HepG2 (cell line): ENCODE results near the gene DIAPH1. TPM values are rescaled to one million over a fixed set of nuclear protein-coding genes. Genes with fewer than 3 reads are reported as not detected.

Experiments used
- ATAC-seq: fragments of 200-7000 bp; cut with Tn5 transposase; 3 replicates; pipeline ENCODE4 v1.9.1; 2020; ENCODE audit warnings: mild to moderate bottlenecking, moderate library complexity
- BruUV-seq: library from RNA; stranded (reverse); fragments of 400-500 nt; replicated peaks from 2 replicates; lab custom pipeline; 2021; lab: Mats Ljungman, UMichigan
- CTCF ChIA-PET: fragments of 300-600 bp; formaldehyde crosslinking; extraction: SDS; loops from one replicate; lab custom pipeline; 2021; ENCODE audit warnings: low total read pairs, inconsistent platforms, low intra/inter-chr PET ratio; lab: Yijun Ruan, JAX
- POLR2A ChIA-PET: fragments of 350-600 bp; sonication (Branson Sonifier 250); formaldehyde crosslinking; loops from one replicate; lab custom pipeline; 2020; ENCODE audit warnings: antibody characterized with exemption, inconsistent platforms; lab: Yijun Ruan, JAX
- DNase-seq: peaks from one replicate; pipeline ENCODE4 v3.0.0-alpha.2; 2015; ENCODE audit warnings: low spot score
- FAIRE-seq: peaks from 3 replicates; lab custom pipeline; 2011; peaks lifted over from hg19 to GRCh38; lab: Jason Lieb, UNC
- H2AFZ ChIP-seq: one replicate; pipeline ENCODE4 v1.6.1; 2011; ENCODE audit warnings: low read length, inconsistent platforms
- H3K27ac ChIP-seq: fragments of 300-600 bp; 3 replicates; pipeline ENCODE4 v1.8.0; 2011; ENCODE audit warnings: mixed run types, mild to moderate bottlenecking, mixed read lengths, low read length, inconsistent platforms; ENCODE audit not compliant: insufficient read depth; ENCODE audit errors: extremely low read length
- H3K27me3 ChIP-seq, 2 experiments: fragments of 200-600 bp in 1 of 2; 2 replicates in 1 of 2; 3 replicates in 1 of 2; pipeline versions ENCODE4 v1.6.0 to v1.8.0; 2011; ENCODE audit warnings: low read length in 2 of 2, mild to moderate bottlenecking in 2 of 2, moderate library complexity in 2 of 2, inconsistent platforms in 1 of 2; ENCODE audit not compliant: insufficient read depth in 2 of 2, control insufficient read depth in 1 of 2
- H3K36me3 ChIP-seq, 2 experiments: fragments of 200-600 bp in 1 of 2; replicated peaks in 1 of 2; 2 replicates in 1 of 2; 3 replicates in 1 of 2; pipeline versions ENCODE4 v1.5.1 to v1.8.0; 2011; ENCODE audit warnings: low read length in 2 of 2, inconsistent platforms in 1 of 2; ENCODE audit not compliant: insufficient read depth in 2 of 2, control insufficient read depth in 1 of 2
- H3K4me1 ChIP-seq: 2 replicates; pipeline ENCODE4 v1.5.1; 2012; ENCODE audit warnings: low read length, inconsistent platforms; ENCODE audit not compliant: insufficient read depth
- H3K4me2 ChIP-seq: 2 replicates; pipeline ENCODE4 v1.6.0; 2011; ENCODE audit warnings: low read depth, low read length, inconsistent platforms
- H3K4me3 ChIP-seq, 3 experiments: fragments of 200-600 bp in 1 of 3; sonication (generic), shearing (Covaris generic) in 1 of 3; replicated peaks in 1 of 3; 2 replicates each; pipeline ENCODE4 v1.5.1; 2011 to 2016; ENCODE audit warnings: low read length in 3 of 3, inconsistent platforms in 2 of 3, low read depth in 2 of 3, mild to moderate bottlenecking in 2 of 3, control low read depth in 1 of 3, mixed read lengths in 1 of 3; ENCODE audit not compliant: insufficient read depth in 1 of 3
- H3K79me2 ChIP-seq: one replicate; pipeline ENCODE4 v1.6.1; 2011; ENCODE audit warnings: low read length, inconsistent platforms; ENCODE audit not compliant: insufficient read depth
- H3K9ac ChIP-seq: 2 replicates; pipeline ENCODE4 v1.6.0; 2011; ENCODE audit warnings: mild to moderate bottlenecking, low read depth, low read length, inconsistent platforms; ENCODE audit not compliant: insufficient read depth
- H3K9me3 ChIP-seq: 2 replicates; pipeline ENCODE4 v1.5.1; 2012; ENCODE audit warnings: mild to moderate bottlenecking, low read length
- H4K20me1 ChIP-seq: 2 replicates; pipeline ENCODE4 v1.6.0; 2011; ENCODE audit warnings: inconsistent platforms, mild to moderate bottlenecking, low read length, moderate library complexity; ENCODE audit not compliant: insufficient read depth
- DR1 ChIP-seq: sonication (generic); formaldehyde crosslinking; IDR thresholded peaks from 2 replicates; pipeline ENCODE4 v1.8.0; 2021; ENCODE audit warnings: mild to moderate bottlenecking, missing genetic modification reagents, inconsistent platforms
- JUNB ChIP-seq: sonication (generic); formaldehyde crosslinking; IDR thresholded peaks from 2 replicates; pipeline ENCODE4 v1.8.0; 2022; ENCODE audit warnings: missing genetic modification reagents, mild to moderate bottlenecking, borderline replicate concordance
- POLR2A ChIP-seq, 2 experiments: IDR thresholded peaks; 2 replicates each; pipeline ENCODE4 v1.6.1; 2011; ENCODE audit warnings: low read depth in 2 of 2, low read length in 2 of 2, mild to moderate bottlenecking in 1 of 2, moderate library complexity in 1 of 2; ENCODE audit not compliant: insufficient read depth in 1 of 2
- REPIN1 ChIP-seq: sonication (generic); formaldehyde crosslinking; IDR thresholded peaks from 2 replicates; pipeline ENCODE4 v1.8.0; 2022; ENCODE audit warnings: missing genetic modification reagents, low read depth, mild to moderate bottlenecking, borderline replicate concordance
- SALL1 ChIP-seq: sonication (generic); formaldehyde crosslinking; IDR thresholded peaks from 2 replicates; pipeline ENCODE4 v1.8.0; 2022; ENCODE audit warnings: mild to moderate bottlenecking, missing genetic modification reagents
- ZNF770 ChIP-seq: sonication (generic); formaldehyde crosslinking; IDR thresholded peaks from 2 replicates; pipeline ENCODE4 v1.5.0; 2020; ENCODE audit warnings: mild to moderate bottlenecking, missing genetic modification reagents
- ZNF792 ChIP-seq: IDR thresholded peaks from 2 replicates; pipeline ENCODE4 v1.6.1; 2016
- ZSCAN30 ChIP-seq: sonication (generic); formaldehyde crosslinking; IDR thresholded peaks from 2 replicates; pipeline ENCODE4 v1.5.0; 2020; ENCODE audit warnings: mild to moderate bottlenecking, missing genetic modification reagents
- WGBS: methylation state at CpG from one replicate; pipeline ENCODE4 v1.1.6; 2017; ENCODE audit warnings: low lambda C conversion rate; 5-methylcytosine and 5-hydroxymethylcytosine counted together
- in situ Hi-C: cut with HindIII; loops from 2 replicates; pipeline ENCODE4 v1.10.0; 2017; ENCODE audit warnings: low pct_unique_long_range_greater_than_20kb; ENCODE audit not compliant: extremely low pct_ligation_motif_present
- intact Hi-C: fragments of 100-400 bp; cut with micrococcal nuclease; formaldehyde crosslinking; loops from one replicate; pipeline ENCODE4 v1.10.0; 2022; ENCODE audit not compliant: unreplicated experiment
- polyA plus RNA-seq, 8 experiments: library from polyadenylated mRNA; depleted of rRNA in 3 of 8; stranded (reverse) in 7 of 8; unstranded in 1 of 8; fragments of >200 nt; fragmentation: Illumina TruSeq in 4 of 8; extraction: Trizol in 4 of 8; gene quantifications; 2 replicates each; pipeline versions ENCODE4 v1.2.1 to v1.2.3, GENCODE V29; 2011 to 2016; ENCODE audit warnings: low read depth in 4 of 8, missing spikeins in 1 of 8, mixed read lengths in 1 of 8; ENCODE audit not compliant: insufficient read depth in 1 of 8
- total RNA-seq, 5 experiments: library from RNA; depleted of rRNA; stranded (reverse); fragments of >200 nt; fragmentation: Illumina TruSeq; extraction: Trizol; gene quantifications; 2 replicates each; pipeline ENCODE4 v1.2.3, GENCODE V29; 2016; ENCODE audit warnings: low read depth in 1 of 5
- TF ChIP-seq, protein P1 (sequence below): sonication (generic); formaldehyde crosslinking; IDR thresholded peaks from 2 replicates; pipeline ENCODE4 v1.4.0; 2020; ENCODE audit warnings: missing genetic modification reagents
- TF ChIP-seq, protein P2 (sequence below): IDR thresholded peaks from 2 replicates; pipeline ENCODE4 v1.6.1; 2012; ENCODE audit warnings: inconsistent platforms
- TF ChIP-seq, protein P3 (sequence below): sonication (generic); formaldehyde crosslinking; IDR thresholded peaks from 2 replicates; pipeline ENCODE4 v1.4.0; 2020; ENCODE audit warnings: mild to moderate bottlenecking, missing genetic modification reagents
- TF ChIP-seq, protein P4 (sequence below): sonication (generic); formaldehyde crosslinking; IDR thresholded peaks from 2 replicates; pipeline ENCODE4 v1.4.0; 2020; ENCODE audit warnings: missing genetic modification reagents, borderline replicate concordance
- TF ChIP-seq, protein P5 (sequence below): sonication (generic); formaldehyde crosslinking; IDR thresholded peaks from 2 replicates; pipeline ENCODE4 v1.4.0; 2020; ENCODE audit warnings: missing genetic modification reagents, borderline replicate concordance

The DIAPH1 gene
- total and polyA plus RNA-seq, 2 of the 13 experiments (the other 11 are each of a cell fraction or from before 2014, with no cell fraction given) = 25.1 to 33.9 TPM

DNA sequence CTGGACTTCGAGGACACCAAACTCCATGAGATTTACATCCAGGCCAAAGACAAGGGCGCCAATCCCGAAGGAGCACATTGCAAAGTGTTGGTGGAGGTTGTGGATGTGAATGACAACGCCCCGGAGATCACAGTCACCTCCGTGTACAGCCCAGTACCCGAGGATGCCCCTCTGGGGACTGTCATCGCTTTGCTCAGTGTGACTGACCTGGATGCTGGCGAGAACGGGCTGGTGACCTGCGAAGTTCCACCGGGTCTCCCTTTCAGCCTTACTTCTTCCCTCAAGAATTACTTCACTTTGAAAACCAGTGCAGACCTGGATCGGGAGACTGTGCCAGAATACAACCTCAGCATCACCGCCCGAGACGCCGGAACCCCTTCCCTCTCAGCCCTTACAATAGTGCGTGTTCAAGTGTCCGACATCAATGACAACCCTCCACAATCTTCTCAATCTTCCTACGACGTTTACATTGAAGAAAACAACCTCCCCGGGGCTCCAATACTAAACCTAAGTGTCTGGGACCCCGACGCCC, 141.7 kb downstream of the DIAPH1 start:
- TF ChIP-seq JUNB (CRISPR knock-in tag) (no peak), ZSCAN30 (CRISPR knock-in tag) (no peak), POLR2A (IDR thresholded peaks at IDR 0.05; ENCODE audit: insufficient read depth in 1 of 2, low read depth in 2 of 2, low read length in 2 of 2) (no peak), SALL1 (CRISPR knock-in tag) (no peak), ZNF770 (CRISPR knock-in tag) (no peak), REPIN1 (CRISPR knock-in tag) (no peak), DR1 (no peak), ZNF792 (CRISPR knock-in tag) (no peak)
- TF ChIP-seq, protein P1, sequence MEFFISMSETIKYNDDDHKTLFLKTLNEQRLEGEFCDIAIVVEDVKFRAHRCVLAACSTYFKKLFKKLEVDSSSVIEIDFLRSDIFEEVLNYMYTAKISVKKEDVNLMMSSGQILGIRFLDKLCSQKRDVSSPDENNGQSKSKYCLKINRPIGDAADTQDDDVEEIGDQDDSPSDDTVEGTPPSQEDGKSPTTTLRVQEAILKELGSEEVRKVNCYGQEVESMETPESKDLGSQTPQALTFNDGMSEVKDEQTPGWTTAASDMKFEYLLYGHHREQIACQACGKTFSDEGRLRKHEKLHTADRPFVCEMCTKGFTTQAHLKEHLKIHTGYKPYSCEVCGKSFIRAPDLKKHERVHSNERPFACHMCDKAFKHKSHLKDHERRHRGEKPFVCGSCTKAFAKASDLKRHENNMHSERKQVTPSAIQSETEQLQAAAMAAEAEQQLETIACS (CRISPR knock-in tag) = no peak
- TF ChIP-seq, protein P2, sequence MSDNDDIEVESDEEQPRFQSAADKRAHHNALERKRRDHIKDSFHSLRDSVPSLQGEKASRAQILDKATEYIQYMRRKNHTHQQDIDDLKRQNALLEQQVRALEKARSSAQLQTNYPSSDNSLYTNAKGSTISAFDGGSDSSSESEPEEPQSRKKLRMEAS = no peak
- TF ChIP-seq, protein P3, sequence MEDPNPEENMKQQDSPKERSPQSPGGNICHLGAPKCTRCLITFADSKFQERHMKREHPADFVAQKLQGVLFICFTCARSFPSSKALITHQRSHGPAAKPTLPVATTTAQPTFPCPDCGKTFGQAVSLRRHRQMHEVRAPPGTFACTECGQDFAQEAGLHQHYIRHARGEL (CRISPR knock-in tag) = no peak
- TF ChIP-seq, protein P4, sequence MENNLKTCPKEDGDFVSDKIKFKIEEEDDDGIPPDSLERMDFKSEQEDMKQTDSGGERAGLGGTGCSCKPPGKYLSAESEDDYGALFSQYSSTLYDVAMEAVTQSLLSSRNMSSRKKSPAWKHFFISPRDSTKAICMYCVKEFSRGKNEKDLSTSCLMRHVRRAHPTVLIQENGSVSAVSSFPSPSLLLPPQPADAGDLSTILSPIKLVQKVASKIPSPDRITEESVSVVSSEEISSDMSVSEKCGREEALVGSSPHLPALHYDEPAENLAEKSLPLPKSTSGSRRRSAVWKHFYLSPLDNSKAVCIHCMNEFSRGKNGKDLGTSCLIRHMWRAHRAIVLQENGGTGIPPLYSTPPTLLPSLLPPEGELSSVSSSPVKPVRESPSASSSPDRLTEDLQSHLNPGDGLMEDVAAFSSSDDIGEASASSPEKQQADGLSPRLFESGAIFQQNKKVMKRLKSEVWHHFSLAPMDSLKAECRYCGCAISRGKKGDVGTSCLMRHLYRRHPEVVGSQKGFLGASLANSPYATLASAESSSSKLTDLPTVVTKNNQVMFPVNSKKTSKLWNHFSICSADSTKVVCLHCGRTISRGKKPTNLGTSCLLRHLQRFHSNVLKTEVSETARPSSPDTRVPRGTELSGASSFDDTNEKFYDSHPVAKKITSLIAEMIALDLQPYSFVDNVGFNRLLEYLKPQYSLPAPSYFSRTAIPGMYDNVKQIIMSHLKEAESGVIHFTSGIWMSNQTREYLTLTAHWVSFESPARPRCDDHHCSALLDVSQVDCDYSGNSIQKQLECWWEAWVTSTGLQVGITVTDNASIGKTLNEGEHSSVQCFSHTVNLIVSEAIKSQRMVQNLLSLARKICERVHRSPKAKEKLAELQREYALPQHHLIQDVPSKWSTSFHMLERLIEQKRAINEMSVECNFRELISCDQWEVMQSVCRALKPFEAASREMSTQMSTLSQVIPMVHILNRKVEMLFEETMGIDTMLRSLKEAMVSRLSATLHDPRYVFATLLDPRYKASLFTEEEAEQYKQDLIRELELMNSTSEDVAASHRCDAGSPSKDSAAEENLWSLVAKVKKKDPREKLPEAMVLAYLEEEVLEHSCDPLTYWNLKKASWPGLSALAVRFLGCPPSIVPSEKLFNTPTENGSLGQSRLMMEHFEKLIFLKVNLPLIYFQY (CRISPR knock-in tag) = no peak
- TF ChIP-seq, protein P5, sequence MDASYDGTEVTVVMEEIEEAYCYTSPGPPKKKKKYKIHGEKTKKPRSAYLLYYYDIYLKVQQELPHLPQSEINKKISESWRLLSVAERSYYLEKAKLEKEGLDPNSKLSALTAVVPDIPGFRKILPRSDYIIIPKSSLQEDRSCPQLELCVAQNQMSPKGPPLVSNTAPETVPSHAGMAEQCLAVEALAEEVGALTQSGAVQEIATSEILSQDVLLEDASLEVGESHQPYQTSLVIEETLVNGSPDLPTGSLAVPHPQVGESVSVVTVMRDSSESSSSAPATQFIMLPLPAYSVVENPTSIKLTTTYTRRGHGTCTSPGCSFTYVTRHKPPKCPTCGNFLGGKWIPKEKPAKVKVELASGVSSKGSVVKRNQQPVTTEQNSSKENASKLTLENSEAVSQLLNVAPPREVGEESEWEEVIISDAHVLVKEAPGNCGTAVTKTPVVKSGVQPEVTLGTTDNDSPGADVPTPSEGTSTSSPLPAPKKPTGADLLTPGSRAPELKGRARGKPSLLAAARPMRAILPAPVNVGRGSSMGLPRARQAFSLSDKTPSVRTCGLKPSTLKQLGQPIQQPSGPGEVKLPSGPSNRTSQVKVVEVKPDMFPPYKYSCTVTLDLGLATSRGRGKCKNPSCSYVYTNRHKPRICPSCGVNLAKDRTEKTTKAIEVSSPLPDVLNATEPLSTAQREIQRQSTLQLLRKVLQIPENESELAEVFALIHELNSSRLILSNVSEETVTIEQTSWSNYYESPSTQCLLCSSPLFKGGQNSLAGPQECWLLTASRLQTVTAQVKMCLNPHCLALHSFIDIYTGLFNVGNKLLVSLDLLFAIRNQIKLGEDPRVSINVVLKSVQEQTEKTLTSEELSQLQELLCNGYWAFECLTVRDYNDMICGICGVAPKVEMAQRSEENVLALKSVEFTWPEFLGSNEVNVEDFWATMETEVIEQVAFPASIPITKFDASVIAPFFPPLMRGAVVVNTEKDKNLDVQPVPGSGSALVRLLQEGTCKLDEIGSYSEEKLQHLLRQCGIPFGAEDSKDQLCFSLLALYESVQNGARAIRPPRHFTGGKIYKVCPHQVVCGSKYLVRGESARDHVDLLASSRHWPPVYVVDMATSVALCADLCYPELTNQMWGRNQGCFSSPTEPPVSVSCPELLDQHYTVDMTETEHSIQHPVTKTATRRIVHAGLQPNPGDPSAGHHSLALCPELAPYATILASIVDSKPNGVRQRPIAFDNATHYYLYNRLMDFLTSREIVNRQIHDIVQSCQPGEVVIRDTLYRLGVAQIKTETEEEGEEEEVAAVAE (CRISPR knock-in tag) = no peak
- WGBS = 56% methylated on average over 16 of the region's 24 CpGs
- H3K4me2 ChIP-seq = no peak overlapping the region
- CTCF ChIA-PET = no interaction called here
- H3K4me1 ChIP-seq = no peaks in the 10 kb centered on the region
- no TSS peak for BruUV-seq
- H2AFZ ChIP-seq = no peak overlapping the region
- in situ Hi-C loops (no loop called here), intact Hi-C loops (no loop called here)
- H3K9me3 ChIP-seq = no peaks in the 10 kb centered on the region
- FAIRE-seq = no peak
- H3K27me3 ChIP-seq = peaks cover 1 to 8% of the 10 kb centered on the region in 2 experiments; a peak in 1 of 5 replicates
- no peak overlapping the region for H3K4me3 ChIP-seq
- H3K27ac ChIP-seq = no peak overlapping the region
- H3K79me2 ChIP-seq = no peaks in the 10 kb centered on the region
- H3K9ac ChIP-seq = no peak overlapping the region
- H4K20me1 ChIP-seq = no peaks in the 10 kb centered on the region
- no peak for DNase-seq
- ATAC-seq = no peak
- H3K36me3 ChIP-seq = no peaks in the 10 kb centered on the region
- POLR2A ChIA-PET = no interaction called here
